ENCODE results near the gene CENPX.

The CENPX gene

DNA sequence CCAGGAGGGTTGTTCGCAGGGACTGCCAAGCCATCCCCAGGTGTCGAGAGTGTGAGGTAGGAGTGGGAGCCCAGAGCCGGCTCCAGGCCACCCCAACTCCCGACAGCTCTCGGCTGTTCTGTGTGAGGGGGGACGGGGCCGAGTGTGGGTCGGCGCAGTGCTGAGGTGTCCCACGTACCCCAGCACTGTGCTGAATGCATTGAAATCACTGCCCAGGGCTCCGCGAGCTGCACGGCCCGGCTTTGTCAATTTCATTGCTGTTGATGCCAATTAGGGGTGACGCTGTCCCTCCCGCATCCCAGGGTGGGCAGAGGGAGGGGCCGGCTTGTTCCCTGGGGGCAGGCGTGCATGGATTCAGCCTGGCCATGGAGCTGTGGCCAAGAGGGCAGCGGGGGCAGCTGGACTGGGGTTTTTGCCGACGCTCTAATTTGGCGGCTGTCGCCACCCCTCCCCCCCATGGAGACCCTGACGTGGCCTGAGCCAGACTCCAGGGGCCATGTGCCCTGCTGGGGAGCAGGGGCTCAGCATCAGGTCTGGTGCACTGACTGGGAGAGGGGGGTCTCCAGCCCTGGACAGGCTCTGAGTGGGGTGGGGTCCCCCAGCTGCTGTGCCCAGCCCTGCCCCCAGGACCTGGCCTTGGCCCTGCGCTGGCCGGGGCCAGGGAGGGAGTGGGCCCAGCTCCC lies 14.3 kb downstream of the CENPX start:
- H3K27ac ChIP-seq, result peak overlapping the region; percentile 95; the same call in 1 of the 2 replicates
- DNase-seq (ENCODE audit: low spot score), result no peak
- ChIA-PET POLR2A (ENCODE audit: low non-redundant PET) (no interaction called here), CTCF (interaction anchor here (0.6 to 4.7 kb wide), 2 partner anchors 13 to 125 kb away, joined by 3 to 25 read pairs; no protein-coding TSS in a partner anchor)
- TF ChIP-seq, protein P1, sequence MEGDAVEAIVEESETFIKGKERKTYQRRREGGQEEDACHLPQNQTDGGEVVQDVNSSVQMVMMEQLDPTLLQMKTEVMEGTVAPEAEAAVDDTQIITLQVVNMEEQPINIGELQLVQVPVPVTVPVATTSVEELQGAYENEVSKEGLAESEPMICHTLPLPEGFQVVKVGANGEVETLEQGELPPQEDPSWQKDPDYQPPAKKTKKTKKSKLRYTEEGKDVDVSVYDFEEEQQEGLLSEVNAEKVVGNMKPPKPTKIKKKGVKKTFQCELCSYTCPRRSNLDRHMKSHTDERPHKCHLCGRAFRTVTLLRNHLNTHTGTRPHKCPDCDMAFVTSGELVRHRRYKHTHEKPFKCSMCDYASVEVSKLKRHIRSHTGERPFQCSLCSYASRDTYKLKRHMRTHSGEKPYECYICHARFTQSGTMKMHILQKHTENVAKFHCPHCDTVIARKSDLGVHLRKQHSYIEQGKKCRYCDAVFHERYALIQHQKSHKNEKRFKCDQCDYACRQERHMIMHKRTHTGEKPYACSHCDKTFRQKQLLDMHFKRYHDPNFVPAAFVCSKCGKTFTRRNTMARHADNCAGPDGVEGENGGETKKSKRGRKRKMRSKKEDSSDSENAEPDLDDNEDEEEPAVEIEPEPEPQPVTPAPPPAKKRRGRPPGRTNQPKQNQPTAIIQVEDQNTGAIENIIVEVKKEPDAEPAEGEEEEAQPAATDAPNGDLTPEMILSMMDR (conservative IDR thresholded peaks at IDR 0.05; ENCODE audit: low read depth), result no peak

DNA sequence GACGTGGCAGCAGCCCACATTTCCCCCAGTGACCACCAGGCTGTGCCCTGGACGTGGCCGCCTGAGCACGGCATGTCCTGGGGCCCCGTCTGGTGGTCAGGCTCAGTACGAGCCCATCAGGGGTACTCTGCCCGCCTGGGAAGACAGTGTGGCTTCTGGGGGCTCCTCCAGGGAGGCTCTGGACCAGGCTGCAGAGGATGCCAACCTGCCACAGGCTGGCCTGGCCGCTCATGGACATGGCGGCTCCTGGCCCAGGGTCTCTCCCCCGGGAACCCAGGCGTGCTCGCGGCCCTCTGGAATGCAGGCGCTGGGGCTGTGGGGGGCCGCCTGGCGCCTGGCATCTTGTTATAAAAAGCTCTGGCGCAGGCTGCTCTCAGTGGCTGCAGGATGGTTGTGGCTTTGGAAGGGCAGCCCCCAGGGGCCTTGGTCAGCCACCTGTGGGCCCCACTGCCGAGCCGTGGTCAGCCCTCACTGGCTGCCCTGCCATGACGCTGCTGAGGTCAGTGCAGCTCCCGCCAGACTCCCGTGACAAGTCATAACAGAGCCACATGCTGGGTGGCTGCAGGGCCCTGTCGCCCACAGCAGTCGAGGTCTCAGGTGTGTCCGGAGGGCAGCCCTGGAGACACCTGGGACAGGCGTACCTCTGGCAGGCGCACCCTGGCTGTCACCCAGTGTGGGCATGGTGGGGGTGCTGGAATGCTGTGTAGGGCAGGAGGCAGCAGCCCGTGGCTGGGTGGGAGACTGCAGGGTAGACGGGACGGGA lies 15.0 kb downstream of the CENPX start:
- POLR2A ChIA-PET (ENCODE audit: low non-redundant PET), result no interaction called here
- H3K27ac ChIP-seq, result peak overlapping the region; percentile 95
- no peak for DNase-seq (ENCODE audit: low spot score)
- TF ChIP-seq, protein P1 (conservative IDR thresholded peaks at IDR 0.05; ENCODE audit: low read depth), result no peak
- CTCF ChIA-PET, result interaction anchor here (4.7 kb wide), 1 partner anchor 13 kb away, joined by 25 read pairs; no protein-coding TSS in a partner anchor

DNA sequence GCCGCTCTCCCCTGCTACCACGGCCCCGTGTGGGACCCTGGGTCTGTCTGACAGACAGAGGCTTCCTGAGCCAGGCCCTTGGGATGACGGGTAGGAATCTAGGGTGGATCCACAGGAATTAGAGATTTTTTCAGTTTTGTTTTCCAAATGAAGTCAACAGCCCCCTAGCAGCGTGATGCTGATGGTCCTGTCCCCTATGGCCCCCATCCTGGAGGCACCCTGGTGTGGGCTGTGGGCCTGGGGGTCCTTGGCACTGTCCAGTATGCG lies 15.5 kb downstream of the CENPX start:
- CTCF ChIA-PET, result no interaction called here
- POLR2A ChIA-PET (ENCODE audit: low non-redundant PET), result no interaction called here
- TF ChIP-seq, protein P1 (conservative IDR thresholded peaks at IDR 0.05; ENCODE audit: low read depth), result no peak
- peak overlapping the region; percentile 95 for H3K27ac ChIP-seq
- DNase-seq (ENCODE audit: low spot score), result no peak

GRCh38 chr17:82006468-82007227 lies 16.0 kb downstream of the CENPX start:
- ChIA-PET POLR2A (ENCODE audit: low non-redundant PET) (no interaction called here), CTCF (interaction anchor here (0.6 kb wide), 1 partner anchor 14 kb away, joined by 3 read pairs; no protein-coding TSS in a partner anchor)
- peak overlapping the region; percentile 95 for H3K27ac ChIP-seq
- no peak for DNase-seq (ENCODE audit: low spot score)
- TF ChIP-seq, protein P1 (conservative IDR thresholded peaks at IDR 0.05; ENCODE audit: low read depth), result no peak

GRCh38 chr17:82005701-82006348 lies 16.9 kb downstream of the CENPX start:
- H3K27ac ChIP-seq, result peak overlapping the region; percentile 95
- POLR2A ChIA-PET (ENCODE audit: low non-redundant PET), result no interaction called here
- TF ChIP-seq, protein P1 (conservative IDR thresholded peaks at IDR 0.05; ENCODE audit: low read depth), result no peak
- CTCF ChIA-PET, result no interaction called here
- no peak for DNase-seq (ENCODE audit: low spot score)

All from RWPE1 (cell line).